ENCODE results near the gene KCNF1.

The KCNF1 gene

GRCh38 chr2:10911291-10912075, at the start of gene KCNF1:
Gene KCNF1 (plus strand): TSS chr2:10911934. CDS start chr2:10912427, 493 bp downstream.
- Mint-ChIP-seq H3K27me3 (peaks cover 60% of the 10 kb centered on the region), H3K4me3 (no peak within 1 kb of the TSS), H3K36me3 (ENCODE audit: insufficient read depth) (no peaks in the 10 kb centered on the region), H3K27ac (ENCODE audit: low read depth) (no peak within 1 kb of the TSS), H3K4me1 (no peaks in the 10 kb centered on the region), H3K9me3 (no peaks in the 10 kb centered on the region)
- ATAC-seq (replicated peaks; ENCODE audit: extremely low read depth, poor library complexity, severe bottlenecking) (no peak), DNase-seq (ENCODE audit: low spot score in 2 of 2) (no peak)

DNA sequence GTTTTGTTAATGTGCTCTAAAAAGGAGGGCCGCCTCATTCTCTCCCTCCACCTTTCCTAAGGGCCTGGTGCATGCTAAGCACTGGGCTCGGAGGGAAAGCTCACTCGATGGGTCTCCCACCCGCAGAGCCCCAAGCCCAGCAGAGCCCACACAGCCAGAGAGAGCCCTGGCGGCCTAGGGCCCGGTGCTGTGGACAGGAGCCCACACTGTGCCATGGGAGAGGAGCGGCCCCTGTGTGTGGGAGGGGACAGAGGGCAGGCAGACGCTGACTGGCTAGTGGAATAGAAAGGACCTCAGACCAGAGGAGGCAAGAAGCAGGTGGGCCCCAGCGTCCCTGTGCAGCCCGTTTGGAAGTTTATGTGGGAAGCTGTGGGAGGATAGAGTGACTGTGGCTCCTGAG, 49.4 kb upstream of the KCNF1 start:
- Mint-ChIP-seq H3K4me3 (no peak overlapping the region), H3K9me3 (no peaks in the 10 kb centered on the region), H3K4me1 (peaks cover 35% of the 10 kb centered on the region), H3K27ac (ENCODE audit: low read depth) (no peak overlapping the region), H3K27me3 (peaks cover 56% of the 10 kb centered on the region), H3K36me3 (ENCODE audit: insufficient read depth) (peaks cover 3% of the 10 kb centered on the region)
- ATAC-seq (replicated peaks; ENCODE audit: extremely low read depth, poor library complexity, severe bottlenecking) (no peak), DNase-seq (ENCODE audit: low spot score in 2 of 2) (no peak)

DNA sequence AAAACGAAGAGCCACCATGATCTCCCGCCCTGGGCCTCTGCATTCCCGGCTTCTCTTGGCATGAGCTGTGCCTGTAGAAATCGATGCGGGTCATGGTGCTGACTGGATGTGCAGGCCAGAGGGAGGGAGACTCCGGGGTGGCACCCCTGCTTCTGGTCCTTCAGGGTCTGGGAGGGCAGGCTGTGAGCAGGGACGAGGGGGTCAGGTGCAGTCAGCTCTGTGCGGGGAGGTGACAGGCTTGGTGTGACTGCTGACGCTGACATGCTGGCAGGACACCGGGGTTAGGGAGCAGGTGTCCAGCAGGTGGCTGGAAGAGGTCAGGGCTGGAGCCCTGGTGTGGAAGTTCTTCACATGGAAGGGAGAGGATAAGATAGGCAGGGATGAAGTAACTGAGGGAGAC, 48.7 kb upstream of the KCNF1 start:
- Mint-ChIP-seq H3K4me1 (peaks cover 35% of the 10 kb centered on the region), H3K27ac (ENCODE audit: low read depth) (no peak overlapping the region), H3K27me3 (peaks cover 56% of the 10 kb centered on the region), H3K9me3 (no peaks in the 10 kb centered on the region), H3K4me3 (no peak overlapping the region), H3K36me3 (ENCODE audit: insufficient read depth) (peaks cover 3% of the 10 kb centered on the region)
- DNase-seq (ENCODE audit: low spot score in 2 of 2) (no peak), ATAC-seq (replicated peaks; ENCODE audit: extremely low read depth, poor library complexity, severe bottlenecking) (no peak)

DNA sequence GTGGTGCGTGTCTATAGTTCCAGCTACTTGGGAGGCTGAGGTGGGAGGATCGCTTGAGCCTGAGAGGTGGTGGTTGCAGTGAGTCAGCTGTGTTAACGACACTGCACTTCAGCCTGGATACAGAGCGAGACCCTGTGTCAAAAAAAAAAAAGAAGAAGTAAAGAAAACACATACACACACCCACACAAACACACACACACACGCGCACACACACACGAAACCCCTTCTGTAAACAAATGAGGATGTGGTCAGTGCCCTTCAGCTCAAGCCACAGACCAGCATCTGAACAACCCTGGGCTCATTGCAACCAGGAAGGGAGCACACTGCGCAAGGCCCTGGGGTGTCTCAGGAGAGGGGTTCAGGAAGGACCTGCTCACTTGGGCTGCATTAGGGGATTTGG, 47.9 kb upstream of the KCNF1 start:
- DNase-seq (ENCODE audit: low spot score in 2 of 2) (no peak), ATAC-seq (replicated peaks; ENCODE audit: extremely low read depth, poor library complexity, severe bottlenecking) (peak; percentile 39)
- no peaks in the 10 kb centered on the region for H3K9me3 Mint-ChIP-seq
- H3K27me3 Mint-ChIP-seq: peaks cover 54% of the 10 kb centered on the region
- peaks cover 3% of the 10 kb centered on the region for H3K36me3 Mint-ChIP-seq (ENCODE audit: insufficient read depth)
- H3K4me3 Mint-ChIP-seq: peak overlapping the region; percentile 40
- no peak overlapping the region for H3K27ac Mint-ChIP-seq (ENCODE audit: low read depth)
- H3K4me1 Mint-ChIP-seq: peaks cover 35% of the 10 kb centered on the region

DNA sequence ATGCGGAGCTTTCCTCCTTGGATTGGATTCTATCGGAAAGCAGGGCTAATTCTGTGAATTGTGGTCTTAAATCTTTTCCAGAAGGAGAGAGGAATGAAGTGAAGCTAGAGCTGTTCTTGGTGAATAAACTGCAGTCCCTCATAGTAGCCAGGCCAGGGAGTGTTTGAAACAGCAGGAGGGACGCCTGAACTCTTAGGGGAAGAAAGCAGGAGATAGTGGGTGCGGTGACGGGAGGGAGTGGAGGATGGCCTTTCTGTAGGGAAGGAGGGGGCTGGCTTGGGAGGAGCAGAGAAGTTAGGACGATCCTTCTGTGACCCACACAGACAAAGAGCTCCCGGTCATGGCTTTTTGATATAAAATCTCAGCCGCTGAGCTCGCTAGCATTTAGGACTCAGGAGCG, 47.5 kb upstream of the KCNF1 start:
- Mint-ChIP-seq H3K4me3 (peak overlapping the region; percentile 40), H3K27ac (ENCODE audit: low read depth) (no peak overlapping the region)

GRCh38 chr2:10864861-10865636, 46.7 kb upstream of the KCNF1 start:
- no peaks in the 10 kb centered on the region for H3K9me3 Mint-ChIP-seq
- ATAC-seq (replicated peaks; ENCODE audit: extremely low read depth, poor library complexity, severe bottlenecking) (peak; percentile 75), DNase-seq (ENCODE audit: low spot score in 2 of 2) (no peak)
- H3K27ac Mint-ChIP-seq (ENCODE audit: low read depth): no peak overlapping the region
- H3K4me1 Mint-ChIP-seq: peaks cover 35% of the 10 kb centered on the region
- peak overlapping the region; percentile 24 for H3K4me3 Mint-ChIP-seq
- peaks cover 3% of the 10 kb centered on the region for H3K36me3 Mint-ChIP-seq (ENCODE audit: insufficient read depth)
- peaks cover 42% of the 10 kb centered on the region for H3K27me3 Mint-ChIP-seq

More for the DNA sequence above, 47.5 kb upstream of the KCNF1 start:
- ATAC-seq (replicated peaks; ENCODE audit: extremely low read depth, poor library complexity, severe bottlenecking) (no peak), DNase-seq (ENCODE audit: low spot score in 2 of 2) (no peak)
- Mint-ChIP-seq H3K4me1 (peaks cover 35% of the 10 kb centered on the region), H3K9me3 (no peaks in the 10 kb centered on the region), H3K27me3 (peaks cover 50% of the 10 kb centered on the region), H3K36me3 (ENCODE audit: insufficient read depth) (peaks cover 3% of the 10 kb centered on the region)

DNA sequence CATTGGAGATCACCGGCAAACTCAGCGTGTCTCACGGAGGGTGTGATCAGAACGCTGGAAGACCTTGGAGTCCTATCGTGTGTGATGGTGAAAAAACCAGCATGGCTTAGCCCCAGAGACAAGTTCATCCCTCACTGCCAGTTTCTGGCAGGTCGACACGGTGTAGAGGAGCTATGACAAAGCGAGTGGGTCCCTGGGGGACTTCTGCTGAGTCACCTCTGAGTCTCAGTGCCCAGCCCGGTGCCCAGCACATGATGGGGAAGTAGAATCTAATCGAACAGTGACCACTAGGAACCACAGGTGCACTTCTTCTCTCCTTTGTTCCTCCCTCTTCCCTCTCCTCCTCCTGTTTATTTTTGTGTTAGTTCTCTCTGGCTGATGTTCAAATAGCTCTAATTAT, 45.9 kb upstream of the KCNF1 start:
- Mint-ChIP-seq H3K27me3 (peaks cover 35% of the 10 kb centered on the region), H3K4me1 (peaks cover 32% of the 10 kb centered on the region), H3K4me3 (no peak overlapping the region), H3K27ac (ENCODE audit: low read depth) (no peak overlapping the region), H3K36me3 (ENCODE audit: insufficient read depth) (peaks cover 3% of the 10 kb centered on the region), H3K9me3 (no peaks in the 10 kb centered on the region)
- ATAC-seq (replicated peaks; ENCODE audit: extremely low read depth, poor library complexity, severe bottlenecking): no peak
- DNase-seq (ENCODE audit: low spot score in 2 of 2): no peak

- peaks cover 15% of the 10 kb centered on the region for H3K27me3 Mint-ChIP-seq
- no peak overlapping the region for H3K27ac Mint-ChIP-seq (ENCODE audit: low read depth)
- ATAC-seq (replicated peaks; ENCODE audit: extremely low read depth, poor library complexity, severe bottlenecking) (no peak), DNase-seq (ENCODE audit: low spot score in 2 of 2) (no peak)
- peaks cover 3% of the 10 kb centered on the region for H3K36me3 Mint-ChIP-seq (ENCODE audit: insufficient read depth)
- no peak overlapping the region for H3K4me3 Mint-ChIP-seq
- peaks cover 24% of the 10 kb centered on the region for H3K4me1 Mint-ChIP-seq
- peaks cover 6% of the 10 kb centered on the region for H3K9me3 Mint-ChIP-seq
Measured at GRCh38 chr2:10867692-10868420, 43.9 kb upstream of the KCNF1 start.

GRCh38 chr2:10868465-10869314, 43.0 kb upstream of the KCNF1 start:
- Mint-ChIP-seq H3K36me3 (ENCODE audit: insufficient read depth) (peaks cover 2% of the 10 kb centered on the region), H3K27me3 (peaks cover 9% of the 10 kb centered on the region), H3K9me3 (peaks cover 6% of the 10 kb centered on the region), H3K27ac (ENCODE audit: low read depth) (no peak overlapping the region), H3K4me3 (no peak overlapping the region), H3K4me1 (peaks cover 17% of the 10 kb centered on the region)
- no peak for DNase-seq (ENCODE audit: low spot score in 2 of 2)
- no peak for ATAC-seq (replicated peaks; ENCODE audit: extremely low read depth, poor library complexity, severe bottlenecking)

DNA sequence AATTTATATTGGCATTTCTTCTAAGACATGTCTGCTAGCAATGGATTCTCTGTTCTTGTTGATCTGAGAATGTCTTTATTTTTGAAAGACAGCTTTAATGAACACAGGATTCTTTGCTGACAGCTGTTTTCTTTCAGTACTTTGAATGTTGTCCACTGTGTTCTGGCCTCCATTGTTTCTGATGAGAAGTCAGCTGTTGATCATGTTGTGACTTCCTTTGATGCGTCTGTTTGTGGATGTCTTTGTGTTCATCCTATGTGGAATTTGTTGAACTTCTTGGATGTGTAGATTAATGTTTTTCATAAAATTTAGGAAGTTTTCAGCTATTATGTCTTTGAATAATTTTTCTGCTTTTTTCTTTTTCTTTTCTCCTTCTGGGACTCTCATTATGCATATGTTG, 39.8 kb upstream of the KCNF1 start:
- Mint-ChIP-seq H3K27me3 (peaks cover 7% of the 10 kb centered on the region), H3K4me3 (no peak overlapping the region), H3K36me3 (ENCODE audit: insufficient read depth) (no peaks in the 10 kb centered on the region), H3K27ac (ENCODE audit: low read depth) (no peak overlapping the region), H3K4me1 (no peaks in the 10 kb centered on the region), H3K9me3 (peaks cover 6% of the 10 kb centered on the region)
- DNase-seq (ENCODE audit: low spot score in 2 of 2) (no peak), ATAC-seq (replicated peaks; ENCODE audit: extremely low read depth, poor library complexity, severe bottlenecking) (no peak)

DNA sequence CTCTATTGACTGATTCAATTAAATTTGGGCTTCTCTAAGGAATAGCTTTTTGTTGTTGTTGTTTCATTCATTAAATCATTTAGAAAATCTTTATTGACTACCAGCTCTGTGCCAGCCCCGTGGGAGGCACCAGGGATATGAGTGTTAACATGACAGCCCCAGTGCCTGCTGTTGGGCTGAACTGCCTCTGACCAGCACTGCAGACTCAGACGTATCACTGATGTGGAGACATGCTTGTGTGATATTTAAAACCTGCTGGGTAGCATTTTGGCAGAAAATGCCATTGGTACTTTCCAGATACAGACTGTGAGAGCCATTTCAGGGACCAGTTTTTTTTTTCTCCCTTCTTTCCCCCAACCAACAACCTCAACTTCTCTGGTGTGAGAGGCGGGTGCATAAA, 38.6 kb upstream of the KCNF1 start:
- ATAC-seq (replicated peaks; ENCODE audit: extremely low read depth, poor library complexity, severe bottlenecking) (no peak), DNase-seq (ENCODE audit: low spot score in 2 of 2) (no peak)
- no peak overlapping the region for H3K27ac Mint-ChIP-seq (ENCODE audit: low read depth)
- no peak overlapping the region for H3K4me3 Mint-ChIP-seq
- H3K27me3 Mint-ChIP-seq: peaks cover 13% of the 10 kb centered on the region
- H3K4me1 Mint-ChIP-seq: no peaks in the 10 kb centered on the region
- peaks cover 6% of the 10 kb centered on the region for H3K9me3 Mint-ChIP-seq
- H3K36me3 Mint-ChIP-seq (ENCODE audit: insufficient read depth): peaks cover 1% of the 10 kb centered on the region

Data from central memory CD8-positive, alpha-beta T cell (primary cell).